Measurements from ENCODE around the gene MITF. TPM values are rescaled to one million over a fixed set of nuclear protein-coding genes. Genes with fewer than 3 reads are reported as not detected.

MITF gene
- total and polyA plus RNA-seq, 2 donors (not counting 1 experiment from before 2014, with no cell fraction given), result 0.10 TPM; not detected in 1

- Mint-ChIP-seq H3K27ac (no peak overlapping the region), H3K4me3 (no peak overlapping the region), H3K4me1 (no peaks in the 10 kb centered on the region), H3K27me3 (no peaks in the 10 kb centered on the region), H3K9me3 (ENCODE audit: insufficient read depth) (no peaks in the 10 kb centered on the region)
- Histone ChIP-seq H3K36me3 (replicated peaks in 1 of 2; ENCODE audit: control extremely low read depth in 1 of 2, control insufficient read depth in 1 of 2, extremely low read depth in 1 of 2, insufficient read depth in 2 of 2, low read length in 1 of 2) (no peaks in the 10 kb centered on the region), H3K27me3 (replicated peaks in 1 of 4; ENCODE audit: control extremely low read depth in 1 of 4, control insufficient read depth in 3 of 4, insufficient read depth in 4 of 4, low read length in 3 of 4) (no peaks in the 10 kb centered on the region), H3K79me2 (ENCODE audit: control insufficient read depth, insufficient read depth, low read length) (no peaks in the 10 kb centered on the region), H3K9me3 (ENCODE audit: control extremely low read depth in 1 of 3, control insufficient read depth in 2 of 3, insufficient read depth in 1 of 3, low read length in 2 of 3) (no peaks in the 10 kb centered on the region), H4K20me1 (ENCODE audit: control insufficient read depth, insufficient read depth, low read length, poor library complexity, severe bottlenecking) (no peaks in the 10 kb centered on the region), H3K4me1 (ENCODE audit: control insufficient read depth in 2 of 2, insufficient read depth in 2 of 2, low read length in 2 of 2) (no peaks in the 10 kb centered on the region), H3K27ac (ENCODE audit: low read length in 2 of 2) (no peak overlapping the region), H2AFZ (ENCODE audit: insufficient read depth, low read depth, low read length, poor library complexity, severe bottlenecking) (no peak overlapping the region), H3K4me3 (ENCODE audit: control extremely low read depth in 1 of 5, extremely low read depth in 1 of 5, insufficient read depth in 1 of 5, low read depth in 2 of 5, low read length in 4 of 5) (no peak overlapping the region), H3K9ac (ENCODE audit: low read length) (no peak overlapping the region), H3K4me2 (replicated peaks; ENCODE audit: low read depth, low read length, poor library complexity, severe bottlenecking) (no peak overlapping the region)
- DNase-seq (no peak), ATAC-seq (ENCODE audit: low read depth) (no peak)
- WGBS (ENCODE audit: insufficient coverage), result no CpG with 5 or more reads among the region's 4 CpGs
- ChIA-PET POLR2A (no interaction called here), CTCF (no interaction called here)
- intact Hi-C loops (cut with micrococcal nuclease), result no loop called here
- no peak for TF ChIP-seq CTCF (IDR thresholded peaks at IDR 0.05)
- TF ChIP-seq EZH2 (IDR thresholded peaks at IDR 0.05; ENCODE audit: borderline replicate concordance, insufficient read depth, low read depth, low read length, poor library complexity, severe bottlenecking), result no peak
Observed at GRCh38 chr3:69890084-69890483, 150.8 kb downstream of the MITF start.

DNA sequence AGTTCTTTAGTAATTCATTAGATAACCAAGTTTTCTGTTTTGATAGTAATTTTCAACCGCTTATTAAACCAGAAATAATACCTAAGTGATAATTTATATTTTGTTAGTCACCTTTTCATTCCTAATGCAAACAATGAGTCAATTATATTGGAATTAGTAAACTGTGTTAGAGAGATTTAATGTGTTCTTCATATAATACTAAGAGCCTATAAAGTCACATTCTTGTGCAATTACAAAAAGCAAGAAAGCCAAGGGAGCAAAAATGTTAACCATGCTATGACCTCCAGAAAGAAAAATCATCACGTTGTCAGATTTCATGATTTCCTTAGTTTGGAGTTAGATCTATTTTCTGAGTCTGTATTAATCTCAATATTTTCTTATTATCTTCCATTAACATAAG lies 151.4 kb downstream of the MITF start:
- no peak overlapping the region for H3K27ac ChIP-seq (ENCODE audit: low read length in 2 of 2)
- ChIA-PET POLR2A (no interaction called here), CTCF (no interaction called here)
- ATAC-seq (ENCODE audit: low read depth) (no peak), DNase-seq (no peak)
- Mint-ChIP-seq H3K4me1 (no peaks in the 10 kb centered on the region), H3K4me3 (no peak overlapping the region), H3K27ac (no peak overlapping the region), H3K9me3 (ENCODE audit: insufficient read depth) (no peaks in the 10 kb centered on the region), H3K27me3 (no peaks in the 10 kb centered on the region)
- no peak overlapping the region for H3K4me2 ChIP-seq (replicated peaks; ENCODE audit: low read depth, low read length, poor library complexity, severe bottlenecking)
- no peaks in the 10 kb centered on the region for H3K36me3 ChIP-seq (replicated peaks in 1 of 2; ENCODE audit: control extremely low read depth in 1 of 2, control insufficient read depth in 1 of 2, extremely low read depth in 1 of 2, insufficient read depth in 2 of 2, low read length in 1 of 2)
- no peaks in the 10 kb centered on the region for H3K79me2 ChIP-seq (ENCODE audit: control insufficient read depth, insufficient read depth, low read length)
- no peak overlapping the region for H3K4me3 ChIP-seq (ENCODE audit: control extremely low read depth in 1 of 5, extremely low read depth in 1 of 5, insufficient read depth in 1 of 5, low read depth in 2 of 5, low read length in 4 of 5)
- TF ChIP-seq CTCF (IDR thresholded peaks at IDR 0.05) (no peak), EZH2 (IDR thresholded peaks at IDR 0.05; ENCODE audit: borderline replicate concordance, insufficient read depth, low read depth, low read length, poor library complexity, severe bottlenecking) (no peak)
- no peak overlapping the region for H3K9ac ChIP-seq (ENCODE audit: low read length)
- H3K27me3 ChIP-seq (replicated peaks in 1 of 4; ENCODE audit: control extremely low read depth in 1 of 4, control insufficient read depth in 3 of 4, insufficient read depth in 4 of 4, low read length in 3 of 4), result no peaks in the 10 kb centered on the region
- no peaks in the 10 kb centered on the region for H3K4me1 ChIP-seq (ENCODE audit: control insufficient read depth in 2 of 2, insufficient read depth in 2 of 2, low read length in 2 of 2)
- no peaks in the 10 kb centered on the region for H4K20me1 ChIP-seq (ENCODE audit: control insufficient read depth, insufficient read depth, low read length, poor library complexity, severe bottlenecking)
- WGBS (ENCODE audit: insufficient coverage), result no CpG with 5 or more reads among the region's 2 CpGs
- H3K9me3 ChIP-seq (ENCODE audit: control extremely low read depth in 1 of 3, control insufficient read depth in 2 of 3, insufficient read depth in 1 of 3, low read length in 2 of 3), result no peaks in the 10 kb centered on the region
- no peak overlapping the region for H2AFZ ChIP-seq (ENCODE audit: insufficient read depth, low read depth, low read length, poor library complexity, severe bottlenecking)
- intact Hi-C loops (cut with micrococcal nuclease), result no loop called here
